HepG2 (cell line): ENCODE data around the gene RUNX3. TPM values are rescaled to one million over a fixed set of nuclear protein-coding genes. Genes with fewer than 3 reads are reported as not detected.
A peak's percentile ranks its signal among the peaks of the same experiment; 100 is the strongest.

Source experiments
- CCAR2 ChIP-seq: fragments of 200-400 bp; formaldehyde crosslinking; optimal IDR thresholded peaks from 2 replicates; pipeline ENCODE3; 2018; ENCODE audit warnings: low read depth, mild to moderate bottlenecking, low read length, moderate library complexity
- DNMT3B ChIP-seq: conservative IDR thresholded peaks from 2 replicates; pipeline ENCODE4 v1.6.1; 2016; ENCODE audit warnings: missing biosample characterization, control low read depth
- E2F5 ChIP-seq: sonication (generic); formaldehyde crosslinking; conservative IDR thresholded peaks from 2 replicates; pipeline ENCODE4 v1.4.0; 2020; ENCODE audit warnings: missing genetic modification reagents
- FOSL2 ChIP-seq: sonication (generic); formaldehyde crosslinking; IDR thresholded peaks from 2 replicates; pipeline ENCODE4 v1.4.0; 2020; ENCODE audit warnings: missing genetic modification reagents
- GATAD1 ChIP-seq: IDR thresholded peaks from 2 replicates; pipeline ENCODE4 v1.6.1; 2016; ENCODE audit warnings: missing genetic modification reagents, missing compliant biosample characterization
- HMG20A ChIP-seq: IDR thresholded peaks from 2 replicates; pipeline ENCODE4 v1.6.1; 2016; ENCODE audit warnings: borderline replicate concordance
- JARID2 ChIP-seq: sonication (generic); formaldehyde crosslinking; IDR thresholded peaks from 2 replicates; pipeline ENCODE4 v1.8.1; 2023; ENCODE audit warnings: missing genetic modification reagents, inconsistent platforms; ENCODE audit not compliant: insufficient replicate concordance
- JUNB ChIP-seq: sonication (generic); formaldehyde crosslinking; IDR thresholded peaks from 2 replicates; pipeline ENCODE4 v1.8.0; 2022; ENCODE audit warnings: missing genetic modification reagents, mild to moderate bottlenecking, borderline replicate concordance
- KDM5B ChIP-seq: sonication (generic); formaldehyde crosslinking; IDR thresholded peaks from 2 replicates; pipeline ENCODE4 v1.4.0; 2020; ENCODE audit warnings: missing genetic modification reagents, mild to moderate bottlenecking, borderline replicate concordance
- KMT2A ChIP-seq: sonication (generic); formaldehyde crosslinking; IDR thresholded peaks from 2 replicates; pipeline ENCODE4 v1.4.0; 2020; ENCODE audit warnings: missing genetic modification reagents
- MEIS2 ChIP-seq: sonication (generic); formaldehyde crosslinking; IDR thresholded peaks from 2 replicates; pipeline ENCODE4 v1.9.0; 2021; ENCODE audit warnings: mild to moderate bottlenecking, missing genetic modification reagents
- MTF2 ChIP-seq: sonication (generic); formaldehyde crosslinking; IDR thresholded peaks from 2 replicates; pipeline ENCODE4 v1.5.0; 2020; ENCODE audit warnings: missing genetic modification reagents, borderline replicate concordance
- SP1 ChIP-seq, 2 experiments: fragments of 450-650 bp in 1 of 2; sonication (generic) in 1 of 2; formaldehyde crosslinking in 1 of 2; IDR thresholded peaks; 2 replicates each; pipeline versions ENCODE4 v1.4.0 to v1.6.1; 2016 to 2020; ENCODE audit warnings: missing genetic modification reagents in 1 of 2
- SP2 ChIP-seq: sonication (generic); formaldehyde crosslinking; IDR thresholded peaks from 2 replicates; pipeline ENCODE4 v1.5.1; 2020; ENCODE audit warnings: mild to moderate bottlenecking, missing genetic modification reagents
- SRSF9 ChIP-seq: fragments of 200-400 bp; formaldehyde crosslinking; IDR thresholded peaks from 2 replicates; pipeline ENCODE4 v1.6.1; 2018; ENCODE audit warnings: borderline replicate concordance, mild to moderate bottlenecking, low read depth, low read length; ENCODE audit not compliant: insufficient read depth, poor library complexity, severe bottlenecking
- TFE3 ChIP-seq: IDR thresholded peaks from 2 replicates; pipeline ENCODE4 v1.6.1; 2016
- ZBTB20 ChIP-seq: sonication (generic); formaldehyde crosslinking; IDR thresholded peaks from 2 replicates; pipeline ENCODE4 v1.8.1; 2023; ENCODE audit warnings: missing genetic modification reagents, low read depth, mild to moderate bottlenecking, borderline replicate concordance
- ZBTB8A ChIP-seq: sonication (generic); formaldehyde crosslinking; IDR thresholded peaks from 2 replicates; pipeline ENCODE4 v1.4.0; 2020; ENCODE audit warnings: mild to moderate bottlenecking, low read depth, missing genetic modification reagents, borderline replicate concordance
- ZFP82 ChIP-seq: sonication (generic); formaldehyde crosslinking; IDR thresholded peaks from 2 replicates; pipeline ENCODE4 v1.5.1; 2020; ENCODE audit warnings: mild to moderate bottlenecking, missing genetic modification reagents, borderline replicate concordance
- ZNF430 ChIP-seq: sonication (generic); formaldehyde crosslinking; IDR thresholded peaks from 2 replicates; pipeline ENCODE4 v1.9.0; 2021; ENCODE audit warnings: mild to moderate bottlenecking, missing genetic modification reagents
- ZNF446 ChIP-seq: sonication (generic); formaldehyde crosslinking; IDR thresholded peaks from 2 replicates; pipeline ENCODE4 v1.5.0; 2020; ENCODE audit warnings: mild to moderate bottlenecking, missing genetic modification reagents
- ZNF652 ChIP-seq: IDR thresholded peaks from 2 replicates; pipeline ENCODE4 v1.6.1; 2016; ENCODE audit warnings: low read depth, borderline replicate concordance
- polyA plus RNA-seq, 8 experiments: library from polyadenylated mRNA; depleted of rRNA in 3 of 8; stranded (reverse) in 7 of 8; unstranded in 1 of 8; fragments of >200 nt; fragmentation: Illumina TruSeq in 4 of 8; extraction: Trizol in 4 of 8; gene quantifications; 2 replicates each; pipeline versions ENCODE4 v1.2.1 to v1.2.3, GENCODE V29; 2011 to 2016; ENCODE audit warnings: low read depth in 4 of 8, missing spikeins in 1 of 8, mixed read lengths in 1 of 8; ENCODE audit not compliant: insufficient read depth in 1 of 8
- total RNA-seq, 5 experiments: library from RNA; depleted of rRNA; stranded (reverse); fragments of >200 nt; fragmentation: Illumina TruSeq; extraction: Trizol; gene quantifications; 2 replicates each; pipeline ENCODE4 v1.2.3, GENCODE V29; 2016; ENCODE audit warnings: low read depth in 1 of 5
- TF ChIP-seq, protein P1 (sequence below): sonication (generic); formaldehyde crosslinking; IDR thresholded peaks from 2 replicates; pipeline ENCODE4 v1.5.1; 2020; ENCODE audit warnings: missing genetic modification reagents, mild to moderate bottlenecking, borderline replicate concordance
- TF ChIP-seq, protein P2 (sequence below): sonication (generic); formaldehyde crosslinking; IDR thresholded peaks from 2 replicates; pipeline ENCODE4 v1.5.0; 2020; ENCODE audit warnings: missing genetic modification reagents

Gene RUNX3
- total and polyA plus RNA-seq, 2 of the 13 experiments (the other 11 are each of a cell fraction or from before 2014, with no cell fraction given), result 0.04 to 0.22 TPM

- TF ChIP-seq, protein P1, sequence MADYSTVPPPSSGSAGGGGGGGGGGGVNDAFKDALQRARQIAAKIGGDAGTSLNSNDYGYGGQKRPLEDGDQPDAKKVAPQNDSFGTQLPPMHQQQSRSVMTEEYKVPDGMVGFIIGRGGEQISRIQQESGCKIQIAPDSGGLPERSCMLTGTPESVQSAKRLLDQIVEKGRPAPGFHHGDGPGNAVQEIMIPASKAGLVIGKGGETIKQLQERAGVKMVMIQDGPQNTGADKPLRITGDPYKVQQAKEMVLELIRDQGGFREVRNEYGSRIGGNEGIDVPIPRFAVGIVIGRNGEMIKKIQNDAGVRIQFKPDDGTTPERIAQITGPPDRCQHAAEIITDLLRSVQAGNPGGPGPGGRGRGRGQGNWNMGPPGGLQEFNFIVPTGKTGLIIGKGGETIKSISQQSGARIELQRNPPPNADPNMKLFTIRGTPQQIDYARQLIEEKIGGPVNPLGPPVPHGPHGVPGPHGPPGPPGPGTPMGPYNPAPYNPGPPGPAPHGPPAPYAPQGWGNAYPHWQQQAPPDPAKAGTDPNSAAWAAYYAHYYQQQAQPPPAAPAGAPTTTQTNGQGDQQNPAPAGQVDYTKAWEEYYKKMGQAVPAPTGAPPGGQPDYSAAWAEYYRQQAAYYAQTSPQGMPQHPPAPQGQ (CRISPR knock-in tag), result no peak
- TF ChIP-seq KMT2A (CRISPR knock-in tag), result peak; percentile 36; the same call in 1 of the 2 replicates
- no peak for TF ChIP-seq ZBTB8A (CRISPR knock-in tag)
- TF ChIP-seq MEIS2 (CRISPR knock-in tag), result no peak
- TF ChIP-seq SP1 (IDR thresholded peaks at IDR 0.05), result no peak
- TF ChIP-seq SP1 (CRISPR knock-in tag; IDR thresholded peaks at IDR 0.05), result no peak
- TF ChIP-seq MTF2, result no peak
- TF ChIP-seq SP2, result no peak
- no peak for TF ChIP-seq JARID2 (CRISPR knock-in tag)
- no peak for TF ChIP-seq TFE3 (CRISPR knock-in tag)
- TF ChIP-seq KDM5B (CRISPR knock-in tag), result 0 out of 2 replicates have a peak, but pooled peaks have one; percentile 26
- TF ChIP-seq HMG20A, result no peak
- TF ChIP-seq E2F5 (CRISPR knock-in tag), result no peak
- TF ChIP-seq GATAD1 (CRISPR knock-in tag), result peak; percentile 30; the same call in 1 of the 2 replicates
- no peak for TF ChIP-seq JUNB (CRISPR knock-in tag)
- peak; percentile 70 for TF ChIP-seq ZNF430
- 0 out of 2 replicates have a peak, but pooled peaks have one; percentile 5 for TF ChIP-seq FOSL2 (CRISPR knock-in tag)
- TF ChIP-seq, protein P2, sequence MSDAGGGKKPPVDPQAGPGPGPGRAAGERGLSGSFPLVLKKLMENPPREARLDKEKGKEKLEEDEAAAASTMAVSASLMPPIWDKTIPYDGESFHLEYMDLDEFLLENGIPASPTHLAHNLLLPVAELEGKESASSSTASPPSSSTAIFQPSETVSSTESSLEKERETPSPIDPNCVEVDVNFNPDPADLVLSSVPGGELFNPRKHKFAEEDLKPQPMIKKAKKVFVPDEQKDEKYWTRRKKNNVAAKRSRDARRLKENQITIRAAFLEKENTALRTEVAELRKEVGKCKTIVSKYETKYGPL (CRISPR knock-in tag), result no peak
- TF ChIP-seq SRSF9, result no peak
- TF ChIP-seq ZNF652, result peak; percentile 95
- no peak for TF ChIP-seq DNMT3B
- TF ChIP-seq ZNF446, result no peak
- TF ChIP-seq ZFP82 (CRISPR knock-in tag), result no peak; the same call in 1 of the 2 replicates
- TF ChIP-seq CCAR2, result no peak
- no peak for TF ChIP-seq ZBTB20 (CRISPR knock-in tag)
Measured at GRCh38 chr1:24914226-24915069, 15.6 kb downstream of the RUNX3 start (continued).
